Mesodermal cell (in vitro differentiated cells): ENCODE data around the gene GALNT15.

Experiments used
- H3K27ac ChIP-seq: 2 replicates; pipeline ENCODE4 v1.7.0; 2013; ENCODE audit warnings: mild to moderate bottlenecking, low read depth, low read length, moderate library complexity; ENCODE audit not compliant: severe bottlenecking
- H3K36me3 ChIP-seq: 2 replicates; pipeline ENCODE4 v1.7.1; 2013; ENCODE audit warnings: mild to moderate bottlenecking, low read length, moderate library complexity; ENCODE audit not compliant: control insufficient read depth, insufficient read depth
- H3K4me1 ChIP-seq: one replicate; pipeline ENCODE4 v1.7.1; 2013; ENCODE audit warnings: mild to moderate bottlenecking, low read length; ENCODE audit not compliant: insufficient read depth, control insufficient read depth, poor library complexity, severe bottlenecking
- H3K4me3 ChIP-seq: 2 replicates; pipeline ENCODE4 v1.7.0; 2013; ENCODE audit warnings: low read length, control low read depth, mild to moderate bottlenecking; ENCODE audit not compliant: insufficient read depth, poor library complexity, severe bottlenecking; ENCODE audit errors: extremely low read depth
- H3K9me3 ChIP-seq: 2 replicates; pipeline ENCODE4 v1.7.1; 2013; ENCODE audit warnings: mild to moderate bottlenecking, low read length, moderate library complexity; ENCODE audit not compliant: control insufficient read depth
- whole genome bisulfite sequencing, 2 experiments: methylation state at CpG; one replicate each; pipeline ENCODE4 v1.1.5; 2013; ENCODE audit warnings: missing lambda C conversion rate in 2 of 2; ENCODE audit not compliant: insufficient coverage in 2 of 2; 5-methylcytosine and 5-hydroxymethylcytosine counted together

GALNT15 gene

DNA sequence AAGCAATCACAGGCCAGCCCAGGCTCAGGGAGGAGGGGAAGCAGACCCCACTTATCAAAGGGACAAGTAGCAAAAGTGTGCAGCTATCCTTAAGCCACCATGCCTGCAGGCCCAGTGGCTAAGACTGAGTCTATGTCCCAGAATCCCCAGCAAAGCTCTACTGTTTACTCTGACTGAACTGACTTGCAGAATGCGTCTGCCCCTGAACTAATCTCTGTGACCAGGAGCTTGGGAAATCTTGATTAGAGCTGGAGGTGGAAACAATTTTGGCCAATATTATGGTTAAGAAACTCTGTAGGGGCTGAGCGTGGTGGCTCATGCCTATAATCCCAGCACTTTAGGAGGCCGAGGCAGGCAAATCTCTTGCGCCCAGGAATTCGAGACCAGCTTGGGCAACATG, 67.7 kb downstream of the GALNT15 start:
- Histone ChIP-seq H3K4me3 (no peak overlapping the region), H3K36me3 (no peaks in the 10 kb centered on the region), H3K9me3 (no peaks in the 10 kb centered on the region), H3K4me1 (peaks cover 16% of the 10 kb centered on the region), H3K27ac (no peak overlapping the region)
- 90% methylated on average over 2 of the region's 5 CpGs; no CpG with 5 or more reads in 1 of the 2 experiments for WGBS, 2 experiments

DNA sequence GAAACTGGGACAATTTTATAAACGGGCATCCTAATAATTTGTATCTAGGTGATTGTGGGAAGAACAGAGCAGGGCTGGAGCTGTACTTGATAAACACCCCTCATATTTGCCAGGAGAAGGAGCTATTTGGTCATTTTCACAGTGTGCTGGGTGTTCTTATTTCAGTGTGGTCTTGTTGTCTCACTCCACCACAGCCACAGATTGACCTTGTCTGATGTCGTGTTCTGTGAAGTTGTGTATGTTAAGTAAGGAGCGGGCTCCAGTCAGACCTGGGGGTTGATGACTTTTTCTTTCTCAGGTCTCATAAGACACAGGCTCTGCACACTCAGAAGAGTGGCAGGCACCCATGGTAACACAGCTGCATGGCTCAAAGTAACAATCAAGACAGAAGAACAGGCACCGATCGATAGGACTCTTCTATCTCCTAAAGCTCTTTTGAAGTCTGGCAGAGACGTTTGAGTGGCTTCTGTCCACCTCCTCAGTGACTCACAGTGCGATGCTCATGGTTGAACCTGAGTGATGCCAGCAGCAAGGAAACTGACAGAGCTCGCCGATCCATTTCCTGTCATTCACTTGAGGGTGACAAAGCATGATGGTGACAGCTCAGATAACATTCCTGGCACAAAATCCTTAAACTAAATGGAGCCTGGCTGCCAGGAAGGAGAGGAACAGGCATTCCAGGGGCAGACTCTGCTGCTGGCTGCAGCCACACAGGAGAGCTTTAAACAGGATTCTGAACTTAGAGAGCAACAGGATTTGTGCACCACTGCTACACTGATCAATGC, 69.4 kb downstream of the GALNT15 start:
- Histone ChIP-seq H3K36me3 (no peaks in the 10 kb centered on the region), H3K27ac (peak overlapping the region; percentile 72), H3K4me3 (no peak overlapping the region), H3K4me1 (peaks cover 16% of the 10 kb centered on the region), H3K9me3 (no peaks in the 10 kb centered on the region)
- 67 to 80% methylated on average over 4 to 5 of the region's 9 CpGs for WGBS, 2 experiments

DNA sequence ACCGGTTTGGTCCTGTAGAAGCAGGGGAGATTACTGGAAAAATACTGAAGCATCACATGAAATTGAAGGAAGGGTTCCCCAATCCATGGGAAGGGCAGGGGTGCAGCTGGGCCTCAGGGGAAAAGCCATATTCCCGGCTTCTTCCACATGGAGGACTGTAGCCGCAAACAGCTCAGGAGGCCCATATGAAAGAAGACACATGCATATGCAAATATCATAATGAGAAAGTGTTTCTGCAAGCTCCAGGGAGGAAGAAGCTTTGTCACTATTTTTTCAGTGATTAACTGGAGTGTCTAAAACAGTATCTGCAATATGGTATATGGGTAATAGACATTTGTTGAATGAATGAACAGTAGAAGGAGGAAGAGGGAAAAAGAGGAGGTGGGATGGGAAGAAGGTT, 71.1 kb downstream of the GALNT15 start:
- H3K36me3 ChIP-seq, result no peaks in the 10 kb centered on the region
- peaks cover 16% of the 10 kb centered on the region for H3K4me1 ChIP-seq
- no peak overlapping the region for H3K27ac ChIP-seq
- WGBS, 2 experiments, result 91 to 100% methylated on average over 1 of the region's 3 CpGs
- no peak overlapping the region for H3K4me3 ChIP-seq
- H3K9me3 ChIP-seq, result no peaks in the 10 kb centered on the region

DNA sequence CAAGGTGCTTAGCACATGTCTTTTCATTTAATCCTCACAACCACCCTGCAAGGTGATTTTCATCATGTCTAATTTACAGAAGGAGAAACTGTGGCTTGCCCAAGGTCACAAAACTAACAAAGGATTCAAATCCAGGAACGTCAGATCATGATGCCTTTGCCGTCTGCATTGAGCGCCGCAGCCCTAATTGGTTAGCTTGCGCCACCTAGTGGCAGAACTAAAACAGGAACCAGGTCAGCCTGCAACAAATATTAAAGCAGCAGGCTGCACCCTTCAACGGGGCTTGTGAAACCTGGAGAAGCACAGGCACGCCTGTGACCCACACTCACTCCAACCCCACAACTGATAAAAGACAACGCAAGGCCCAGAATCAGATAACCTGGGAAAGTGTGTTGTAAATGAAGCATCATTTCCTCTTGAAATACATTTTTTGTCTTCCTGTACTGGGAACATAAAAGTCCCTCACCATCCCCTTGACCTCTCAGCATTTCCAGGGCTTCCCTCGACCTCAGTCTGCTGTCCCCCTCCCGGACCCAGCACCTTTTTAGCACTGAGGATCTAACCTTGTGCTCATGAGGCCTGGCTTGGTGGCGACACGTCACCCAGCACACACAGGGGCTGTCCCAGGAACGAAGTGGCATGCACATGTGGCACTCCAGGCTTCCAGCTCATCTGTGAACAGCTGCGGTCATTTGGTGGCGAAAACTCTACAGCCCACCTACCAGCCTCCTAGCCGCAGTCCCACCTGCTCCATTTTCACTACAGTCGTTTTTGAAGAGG, 73.0 kb downstream of the GALNT15 start:
- Histone ChIP-seq H3K36me3 (no peaks in the 10 kb centered on the region), H3K27ac (no peak overlapping the region)
- WGBS, 2 experiments, result 45 to 50% methylated on average over 13 to 14 of the region's 17 CpGs

DNA sequence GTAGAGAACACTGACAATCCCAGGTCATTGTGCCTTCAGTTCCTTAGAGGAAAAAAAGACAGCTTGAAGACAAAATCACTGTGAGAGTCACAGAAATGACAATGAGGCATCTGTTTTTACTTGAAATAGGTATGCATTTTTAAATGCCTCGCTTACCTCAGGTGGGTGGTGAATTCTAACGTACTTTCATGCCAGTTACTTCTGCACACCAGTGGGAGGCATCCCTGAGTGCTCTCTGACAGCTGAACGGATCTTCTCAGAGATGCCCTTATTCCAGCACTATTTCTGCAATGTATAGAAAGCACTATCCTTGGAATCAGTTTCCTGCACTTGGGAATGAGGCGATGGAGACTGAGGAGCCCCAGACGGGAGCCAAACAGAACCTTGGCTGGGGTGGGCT, 74.1 kb downstream of the GALNT15 start:
- 83 to 85% methylated on average over 3 to 5 of the region's 5 CpGs for WGBS, 2 experiments
- H3K9me3 ChIP-seq, result no peaks in the 10 kb centered on the region
- no peaks in the 10 kb centered on the region for H3K36me3 ChIP-seq
- no peak overlapping the region for H3K27ac ChIP-seq
- H3K4me1 ChIP-seq, result peaks cover 13% of the 10 kb centered on the region
- H3K4me3 ChIP-seq, result no peak overlapping the region

More for the DNA sequence above, 73.0 kb downstream of the GALNT15 start:
- Histone ChIP-seq H3K4me3 (no peak overlapping the region), H3K4me1 (peaks cover 18% of the 10 kb centered on the region), H3K9me3 (no peaks in the 10 kb centered on the region)

- Histone ChIP-seq H3K27ac (no peak overlapping the region), H3K9me3 (no peaks in the 10 kb centered on the region), H3K4me1 (peaks cover 6% of the 10 kb centered on the region), H3K36me3 (no peaks in the 10 kb centered on the region), H3K4me3 (no peak overlapping the region)
- WGBS, 2 experiments, result 10 to 48% methylated on average over 2 of the region's 3 CpGs
Measured at GRCh38 chr3:16249336-16249735, 74.9 kb downstream of the GALNT15 start.

GRCh38 chr3:16249886-16250285, 75.4 kb downstream of the GALNT15 start:
- no peak overlapping the region for H3K27ac ChIP-seq
- 80% methylated on average over 1 of the region's 3 CpGs; no CpG with 5 or more reads in 1 of the 2 experiments for WGBS, 2 experiments
- no peak overlapping the region for H3K4me3 ChIP-seq
- peaks cover 2% of the 10 kb centered on the region for H3K4me1 ChIP-seq
- H3K36me3 ChIP-seq, result no peaks in the 10 kb centered on the region
- H3K9me3 ChIP-seq, result no peaks in the 10 kb centered on the region

GRCh38 chr3:16251316-16252085, 77.0 kb downstream of the GALNT15 start:
- no peaks in the 10 kb centered on the region for H3K36me3 ChIP-seq
- H3K9me3 ChIP-seq, result no peaks in the 10 kb centered on the region
- no peak overlapping the region for H3K4me3 ChIP-seq
- peaks cover 2% of the 10 kb centered on the region for H3K4me1 ChIP-seq
- 64 to 66% methylated on average over 5 to 7 of the region's 9 CpGs for WGBS, 2 experiments
- no peak overlapping the region for H3K27ac ChIP-seq

- Histone ChIP-seq H3K36me3 (no peaks in the 10 kb centered on the region), H3K9me3 (no peaks in the 10 kb centered on the region), H3K4me3 (no peak overlapping the region), H3K27ac (no peak overlapping the region), H3K4me1 (peaks cover 2% of the 10 kb centered on the region)
- 96 to 100% methylated on average over 2 to 3 of the region's 7 CpGs for WGBS, 2 experiments
Measured at GRCh38 chr3:16252243-16252978, 77.9 kb downstream of the GALNT15 start.

DNA sequence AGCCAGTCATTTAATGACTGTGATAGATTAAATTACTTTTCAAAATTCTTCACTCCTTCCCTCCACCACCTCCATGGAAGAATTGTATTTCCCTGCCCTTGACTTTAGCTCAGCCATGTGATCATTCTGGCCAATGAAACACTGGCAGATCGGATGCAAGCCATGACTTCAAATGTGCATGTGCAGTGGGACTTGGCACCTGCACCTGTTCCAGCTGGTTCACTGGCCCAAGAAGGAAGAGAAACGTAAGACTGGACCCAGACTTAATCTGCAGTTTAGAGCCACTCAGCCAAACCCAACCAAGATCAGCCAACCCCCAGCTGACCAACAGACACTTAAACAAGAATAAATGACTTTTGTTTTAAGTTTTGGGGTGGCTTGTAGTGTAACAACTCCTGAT, 78.5 kb downstream of the GALNT15 start:
- peaks cover 2% of the 10 kb centered on the region for H3K4me1 ChIP-seq
- no peaks in the 10 kb centered on the region for H3K36me3 ChIP-seq
- H3K4me3 ChIP-seq, result no peak overlapping the region
- no peaks in the 10 kb centered on the region for H3K9me3 ChIP-seq
- no peak overlapping the region for H3K27ac ChIP-seq
- WGBS, 2 experiments, result 67 to 83% methylated on average over 1 to 2 of the region's 2 CpGs
